ENCODE data around the gene ZNF646.

The ZNF646 gene, protein sequence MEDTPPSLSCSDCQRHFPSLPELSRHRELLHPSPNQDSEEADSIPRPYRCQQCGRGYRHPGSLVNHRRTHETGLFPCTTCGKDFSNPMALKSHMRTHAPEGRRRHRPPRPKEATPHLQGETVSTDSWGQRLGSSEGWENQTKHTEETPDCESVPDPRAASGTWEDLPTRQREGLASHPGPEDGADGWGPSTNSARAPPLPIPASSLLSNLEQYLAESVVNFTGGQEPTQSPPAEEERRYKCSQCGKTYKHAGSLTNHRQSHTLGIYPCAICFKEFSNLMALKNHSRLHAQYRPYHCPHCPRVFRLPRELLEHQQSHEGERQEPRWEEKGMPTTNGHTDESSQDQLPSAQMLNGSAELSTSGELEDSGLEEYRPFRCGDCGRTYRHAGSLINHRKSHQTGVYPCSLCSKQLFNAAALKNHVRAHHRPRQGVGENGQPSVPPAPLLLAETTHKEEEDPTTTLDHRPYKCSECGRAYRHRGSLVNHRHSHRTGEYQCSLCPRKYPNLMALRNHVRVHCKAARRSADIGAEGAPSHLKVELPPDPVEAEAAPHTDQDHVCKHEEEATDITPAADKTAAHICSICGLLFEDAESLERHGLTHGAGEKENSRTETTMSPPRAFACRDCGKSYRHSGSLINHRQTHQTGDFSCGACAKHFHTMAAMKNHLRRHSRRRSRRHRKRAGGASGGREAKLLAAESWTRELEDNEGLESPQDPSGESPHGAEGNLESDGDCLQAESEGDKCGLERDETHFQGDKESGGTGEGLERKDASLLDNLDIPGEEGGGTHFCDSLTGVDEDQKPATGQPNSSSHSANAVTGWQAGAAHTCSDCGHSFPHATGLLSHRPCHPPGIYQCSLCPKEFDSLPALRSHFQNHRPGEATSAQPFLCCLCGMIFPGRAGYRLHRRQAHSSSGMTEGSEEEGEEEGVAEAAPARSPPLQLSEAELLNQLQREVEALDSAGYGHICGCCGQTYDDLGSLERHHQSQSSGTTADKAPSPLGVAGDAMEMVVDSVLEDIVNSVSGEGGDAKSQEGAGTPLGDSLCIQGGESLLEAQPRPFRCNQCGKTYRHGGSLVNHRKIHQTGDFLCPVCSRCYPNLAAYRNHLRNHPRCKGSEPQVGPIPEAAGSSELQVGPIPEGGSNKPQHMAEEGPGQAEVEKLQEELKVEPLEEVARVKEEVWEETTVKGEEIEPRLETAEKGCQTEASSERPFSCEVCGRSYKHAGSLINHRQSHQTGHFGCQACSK (N-terminal part only)

DNA sequence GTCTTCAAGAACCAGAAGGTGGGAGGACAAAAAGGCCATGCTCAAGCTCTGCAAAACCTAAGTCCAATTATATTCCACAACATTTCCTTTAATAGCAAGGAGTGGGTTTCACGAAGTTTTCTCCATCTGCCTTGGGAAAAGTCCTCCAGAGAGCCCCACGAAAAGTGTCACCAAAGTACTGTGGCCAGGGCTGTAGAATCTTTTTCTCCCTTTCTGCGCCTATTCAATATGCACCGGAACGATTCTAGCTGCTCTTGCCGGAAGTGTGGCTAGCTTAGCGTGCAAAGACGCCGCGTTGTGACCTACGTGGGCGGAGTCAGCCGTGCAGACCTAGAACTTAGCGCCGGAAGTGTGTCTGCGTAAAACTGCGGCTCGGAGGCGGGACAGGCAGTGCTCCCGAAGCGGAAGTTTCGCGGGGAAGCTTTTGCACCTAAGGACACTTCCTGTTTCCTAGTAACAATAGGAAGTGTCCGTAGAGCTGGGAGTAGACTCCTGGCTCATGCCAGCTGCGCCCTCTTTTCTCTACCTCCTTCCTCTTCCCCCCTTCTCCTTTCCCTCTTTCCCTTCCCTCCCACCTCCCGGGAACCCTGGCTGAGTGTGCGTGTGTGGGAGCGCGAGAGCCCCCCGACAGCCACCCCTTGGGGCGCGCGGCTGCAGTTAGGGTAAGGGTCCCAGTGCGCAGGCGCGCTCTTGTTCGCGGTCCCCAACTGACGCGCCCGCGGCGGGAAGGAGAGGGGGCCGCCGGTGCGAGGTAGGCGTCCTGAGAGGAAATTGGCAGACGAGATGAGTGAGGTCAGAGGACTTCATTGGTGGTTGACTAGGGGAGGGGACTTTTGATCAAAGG lies at the start of gene ZNF646, which contains the start of gene ZNF668:
Gene ZNF646 (plus strand): TSS at position 453 of the 844 bp plus-strand sequence. CDS start 1,903 bp downstream, outside the sequence.
Gene ZNF668 (minus strand): TSS at position 271 of the 844 bp plus-strand sequence. CDS start 9,781 bp downstream, outside the sequence.
- peak; percentile 95 for DNase-seq (ENCODE audit: low read depth)

DNA sequence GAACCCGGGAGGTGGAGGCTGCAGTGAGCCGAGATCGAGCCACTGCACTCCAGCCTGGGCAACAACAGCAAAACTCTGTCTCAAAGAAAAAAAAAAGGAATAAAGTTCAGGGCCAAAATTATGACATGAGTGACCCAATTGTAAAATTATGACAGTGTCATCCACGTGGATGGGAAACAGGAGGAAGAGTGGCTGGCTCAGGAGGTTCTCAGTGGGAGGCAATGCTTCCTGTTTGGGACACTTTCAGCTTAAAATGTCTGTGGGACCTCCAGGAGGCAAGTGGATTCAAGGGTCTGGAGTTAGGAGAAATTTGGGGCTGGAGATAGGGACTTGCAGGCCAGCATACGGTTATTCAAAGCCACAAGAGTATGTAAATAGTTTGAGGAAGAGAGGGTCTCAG lies 48.9 kb upstream of the ZNF646 start:
- DNase-seq (ENCODE audit: low read depth) = no peak

DNA sequence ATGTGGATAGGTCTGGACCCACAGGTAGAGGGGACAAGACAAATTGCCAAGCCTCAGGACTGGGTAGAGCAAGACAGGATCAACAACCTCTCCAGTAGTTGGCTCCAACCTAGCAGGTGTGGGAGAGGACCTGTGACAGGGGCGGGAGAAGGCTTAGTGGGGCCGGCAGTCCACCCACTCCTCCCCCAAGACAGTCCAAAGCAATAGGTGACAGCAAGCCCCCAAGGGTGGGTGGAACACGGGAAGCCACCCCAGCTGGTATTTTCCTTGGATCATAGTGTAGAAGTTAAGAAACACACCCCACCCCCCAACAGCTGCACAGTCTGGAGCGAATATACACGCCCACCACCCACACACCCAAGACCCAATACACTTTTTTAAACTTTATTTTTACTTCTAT lies 45.0 kb upstream of the ZNF646 start:
- no peak for DNase-seq (ENCODE audit: low read depth)

DNA sequence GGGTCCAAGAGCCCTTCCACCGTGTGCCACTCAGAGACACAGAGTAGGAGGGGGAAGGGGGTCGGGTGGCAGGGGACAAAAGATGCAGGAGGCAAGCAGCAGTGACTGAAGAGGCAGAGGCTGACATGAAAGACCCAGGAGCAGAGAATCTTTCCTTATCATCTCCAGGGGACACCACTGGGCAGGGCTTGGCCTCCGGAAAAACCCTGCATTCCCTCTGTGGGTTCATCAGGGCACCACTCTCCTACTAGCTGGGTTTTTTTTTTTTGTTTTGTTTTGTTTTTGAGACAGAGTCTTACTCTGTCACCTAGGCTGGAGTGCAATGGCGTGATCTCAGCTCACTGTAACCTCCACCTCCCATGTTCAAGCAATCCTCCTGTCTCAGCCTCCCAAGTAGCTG lies 42.9 kb upstream of the ZNF646 start:
- no peak for DNase-seq (ENCODE audit: low read depth)

DNA sequence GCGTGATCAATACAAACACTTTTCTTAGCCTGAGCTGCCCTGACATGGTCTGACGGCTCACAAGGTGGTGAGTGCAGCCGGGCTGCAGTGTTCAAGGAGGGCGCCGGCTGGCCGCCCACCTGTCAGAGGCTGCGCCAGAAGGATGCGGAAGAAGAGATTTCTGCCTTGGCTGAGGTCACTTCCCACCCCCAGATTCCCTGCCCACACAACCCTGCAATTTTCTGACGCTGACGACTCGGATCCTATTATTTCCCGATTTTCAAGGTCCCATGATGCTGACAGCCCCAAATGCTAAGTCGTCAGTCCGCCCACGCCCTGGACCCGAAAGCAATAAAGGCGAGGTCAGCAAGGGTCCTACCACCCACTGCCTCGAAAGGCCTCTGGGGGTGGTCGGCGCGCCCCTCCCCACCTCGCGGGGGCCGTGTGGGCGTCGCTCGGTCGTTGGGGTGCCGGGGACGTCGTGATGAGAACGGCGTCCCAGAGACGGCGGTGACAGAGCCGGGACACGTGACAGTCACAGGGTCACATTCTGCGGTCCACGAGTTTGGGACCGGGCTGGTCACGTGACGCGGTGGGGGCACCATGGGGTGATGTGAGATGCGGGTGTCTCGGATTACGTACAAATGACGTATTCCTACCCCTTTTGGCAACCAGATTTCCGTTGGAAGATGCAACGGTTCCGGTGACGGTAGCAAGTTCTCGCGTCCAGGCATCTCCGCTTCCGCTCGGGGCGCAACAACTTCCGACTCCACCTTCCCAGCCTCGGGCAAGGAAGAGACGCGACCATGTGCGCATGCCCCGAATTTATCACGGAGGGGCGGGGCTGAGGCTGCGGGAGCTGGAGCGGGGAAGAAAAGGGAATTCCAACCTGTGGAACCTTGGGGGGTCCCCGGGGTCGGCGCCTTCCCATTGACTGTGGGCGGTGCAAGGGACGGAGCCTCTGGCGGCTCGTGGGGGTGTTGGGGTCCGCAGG lies 41.2 kb upstream of the ZNF646 start, which contains the start of gene STX4:
Gene STX4 (plus strand): TSS at position 823 of the 973 bp plus-strand sequence. CDS start 248 bp downstream, outside the sequence.
- peak; percentile 96 for DNase-seq (ENCODE audit: low read depth)

DNA sequence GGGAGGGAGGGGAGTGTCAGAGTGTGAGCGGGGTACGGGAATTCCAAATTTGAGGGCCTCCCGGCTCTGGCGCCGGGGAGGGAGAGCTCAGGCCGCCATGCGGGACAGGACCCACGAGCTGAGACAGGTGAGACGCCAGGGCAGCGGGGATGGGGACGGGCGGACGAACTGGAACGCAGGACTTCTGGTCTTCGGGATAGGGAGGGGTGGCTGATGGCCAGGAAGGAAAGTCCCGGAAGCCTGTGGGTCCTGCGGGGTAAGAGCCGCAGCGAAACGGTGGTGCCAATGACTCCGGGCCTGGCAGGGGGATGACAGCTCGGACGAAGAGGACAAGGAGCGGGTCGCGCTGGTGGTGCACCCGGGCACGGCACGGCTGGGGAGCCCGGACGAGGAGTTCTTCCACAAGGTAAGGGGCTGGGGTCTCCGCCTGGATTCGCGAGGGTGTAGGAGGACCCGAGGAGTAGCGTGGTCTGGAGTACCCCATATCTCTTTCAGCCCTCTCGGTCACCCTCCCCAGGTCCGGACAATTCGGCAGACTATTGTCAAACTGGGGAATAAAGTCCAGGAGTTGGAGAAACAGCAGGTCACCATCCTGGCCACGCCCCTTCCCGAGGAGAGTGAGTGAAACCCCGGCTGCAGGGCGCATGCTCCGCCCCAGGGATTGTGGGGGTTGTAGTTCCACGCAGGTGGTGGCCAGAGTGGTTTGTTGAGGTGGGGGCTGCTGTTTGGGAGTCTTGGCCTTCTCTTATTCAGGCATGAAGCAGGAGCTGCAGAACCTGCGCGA lies 40.3 kb upstream of the ZNF646 start:
- peak; percentile 85 for DNase-seq (ENCODE audit: low read depth)

DNA sequence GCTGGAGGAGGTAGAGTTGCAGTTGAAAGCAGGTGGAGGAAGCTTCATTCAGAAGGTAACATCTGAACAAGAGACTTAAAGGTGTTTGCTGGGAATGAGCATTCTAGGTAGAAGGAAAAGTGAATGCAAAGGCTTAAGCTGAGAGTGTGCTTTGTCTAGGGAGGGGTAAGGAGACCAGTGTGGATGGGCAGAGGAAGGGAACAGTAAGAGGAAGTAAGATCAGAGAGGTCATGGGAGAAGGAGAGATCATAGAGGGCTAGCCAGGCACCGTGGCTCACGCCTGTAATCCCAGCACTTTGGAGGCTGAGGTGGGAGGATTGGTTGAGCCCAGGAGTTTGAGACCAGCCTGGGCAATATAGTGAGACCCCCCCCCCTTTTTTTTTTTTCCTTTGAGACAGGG lies 37.5 kb upstream of the ZNF646 start:
- no peak for DNase-seq (ENCODE audit: low read depth)

DNA sequence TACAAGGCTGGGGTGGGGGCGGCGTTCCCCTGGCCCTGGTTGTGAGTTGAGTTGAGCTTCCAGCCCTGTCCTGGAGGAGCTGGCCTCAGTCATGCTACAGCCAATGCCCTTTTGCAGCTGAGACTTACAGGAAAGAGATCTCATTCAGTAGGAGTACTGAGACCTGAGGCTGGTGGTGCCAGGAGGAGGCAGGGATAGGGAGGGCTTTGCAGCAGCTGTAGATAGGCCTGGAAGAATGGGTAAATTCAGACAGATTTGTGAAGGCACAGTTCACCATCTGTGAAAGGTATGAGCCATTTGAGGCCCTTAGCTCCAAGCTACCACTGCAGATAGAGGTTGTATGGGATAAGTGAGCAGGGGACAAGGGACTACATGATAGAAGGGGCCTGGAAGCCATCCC lies 35.2 kb upstream of the ZNF646 start:
- DNase-seq (ENCODE audit: low read depth) = no peak

DNA sequence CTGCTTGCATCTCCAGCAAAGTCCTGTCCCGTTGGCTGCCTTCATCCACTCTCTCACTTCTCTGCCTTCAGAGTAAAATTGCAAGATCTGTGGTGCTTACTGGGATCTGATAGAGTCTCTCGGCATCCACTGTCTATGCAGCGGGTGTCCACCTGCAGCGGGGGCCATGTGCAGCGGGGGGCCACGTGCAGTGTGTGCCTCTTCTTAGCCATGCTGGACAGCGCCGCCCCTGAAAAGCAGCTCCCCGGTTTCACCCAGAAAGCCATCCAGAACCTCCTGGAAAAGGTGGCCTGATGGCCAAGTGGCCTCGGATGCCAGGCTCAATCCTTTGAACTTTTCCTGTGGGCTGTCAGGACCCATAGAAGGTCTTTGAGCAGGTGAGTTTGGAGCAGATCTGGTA lies 31.4 kb upstream of the ZNF646 start:
- no peak for DNase-seq (ENCODE audit: low read depth)

DNA sequence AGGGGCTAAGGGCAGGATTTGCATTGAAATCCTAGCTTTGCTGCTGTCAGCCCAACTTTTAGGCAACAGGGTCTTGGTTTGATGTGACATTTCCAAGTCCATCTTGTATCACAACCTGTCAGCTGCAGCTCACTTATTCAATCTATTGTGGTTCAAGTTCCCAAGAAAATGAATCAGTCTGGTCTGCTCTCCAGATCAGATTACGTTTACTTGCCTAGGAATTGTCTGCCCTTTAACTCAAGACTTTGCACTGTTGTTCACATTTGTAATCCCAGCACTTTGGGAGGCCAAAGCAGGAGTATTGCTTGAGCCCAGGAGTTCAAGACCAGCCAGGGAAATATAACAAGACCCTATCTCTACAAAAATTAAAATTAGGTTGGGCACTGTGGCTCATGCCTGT lies 30.9 kb upstream of the ZNF646 start:
- no peak for DNase-seq (ENCODE audit: low read depth)

DNA sequence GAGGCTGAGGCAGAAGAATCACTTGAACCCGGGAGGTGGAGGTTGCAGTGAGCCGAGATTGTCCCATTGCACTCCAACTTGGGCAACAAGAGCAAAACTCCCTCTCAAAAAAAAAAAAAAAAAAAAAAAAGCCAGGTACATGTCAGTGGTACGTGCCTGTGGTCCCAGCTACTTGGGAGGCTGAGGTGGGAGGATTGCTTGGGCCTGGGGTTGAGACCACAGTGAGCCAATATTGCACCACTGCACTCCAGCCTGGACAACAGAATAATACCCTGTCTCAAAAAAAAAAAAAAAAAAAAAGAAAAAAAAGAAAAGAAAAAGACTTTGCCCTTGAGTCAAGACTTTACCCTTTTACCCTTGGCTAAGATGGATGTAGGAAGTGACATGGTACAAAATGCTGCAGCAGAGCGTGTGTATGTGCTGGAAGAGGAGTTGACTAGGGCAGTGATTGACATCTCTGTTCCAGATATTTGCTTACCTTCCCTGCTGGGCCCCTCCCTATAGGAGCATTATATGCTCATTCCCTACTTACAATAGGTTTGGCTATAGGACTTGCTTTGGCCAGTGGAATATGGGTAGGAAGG lies 30.2 kb upstream of the ZNF646 start:
- DNase-seq (ENCODE audit: low read depth) = no peak

DNA sequence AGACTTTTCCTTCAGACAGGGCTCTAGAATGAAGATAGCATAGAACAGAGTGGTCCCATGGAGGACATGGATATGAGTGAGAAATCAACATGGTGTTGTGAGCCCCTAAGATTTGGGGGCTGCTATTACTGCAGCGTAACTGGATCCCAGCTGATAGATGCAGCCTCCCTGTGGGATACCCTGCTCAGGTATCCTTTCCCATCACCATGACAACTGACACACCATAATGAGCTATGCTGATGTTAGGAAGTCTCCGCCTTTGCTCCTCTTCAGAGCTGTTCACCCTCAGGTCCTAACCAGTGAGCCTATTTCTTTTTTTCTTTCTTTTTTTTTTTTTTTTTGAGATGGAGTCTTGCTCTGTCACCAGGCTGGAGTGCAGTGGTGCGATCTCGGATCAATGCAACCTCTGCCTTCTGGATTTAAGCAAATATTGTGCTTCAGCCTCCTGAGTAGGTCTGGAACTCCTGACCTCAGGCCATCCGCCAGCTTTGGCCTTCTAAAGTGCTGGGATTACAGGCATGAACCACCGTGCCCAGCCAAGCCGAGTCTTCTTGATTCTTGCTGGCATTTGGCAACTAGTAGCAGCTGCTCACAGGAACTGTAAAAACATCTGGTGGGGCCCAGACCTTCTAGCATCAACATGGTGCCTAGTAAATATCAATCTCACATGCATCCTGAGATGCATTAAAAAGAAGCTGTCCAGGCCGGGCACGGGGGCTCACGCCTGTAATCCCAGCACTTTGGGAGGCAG lies 23.8 kb upstream of the ZNF646 start:
- DNase-seq (ENCODE audit: low read depth) = no peak

DNA sequence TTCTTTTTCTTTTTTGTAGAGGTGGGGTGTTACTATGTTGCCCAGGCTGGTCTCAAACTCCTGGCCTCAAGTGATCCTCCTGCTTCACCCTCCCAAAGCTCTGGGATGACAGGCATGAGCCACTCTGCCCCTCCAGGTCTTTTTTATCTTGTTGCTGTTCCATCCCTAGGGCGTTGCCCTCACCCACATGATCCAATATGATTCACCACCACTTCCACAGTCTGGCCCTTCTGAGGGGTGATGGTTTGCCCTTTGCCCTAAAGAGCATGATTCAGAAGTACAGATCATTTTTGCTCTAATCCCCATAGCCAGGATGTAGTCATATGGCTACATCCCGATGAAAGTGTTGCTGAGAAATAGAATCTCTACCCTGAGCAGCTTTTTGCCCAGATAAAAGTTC lies 22.1 kb upstream of the ZNF646 start:
- DNase-seq (ENCODE audit: low read depth) = no peak

DNA sequence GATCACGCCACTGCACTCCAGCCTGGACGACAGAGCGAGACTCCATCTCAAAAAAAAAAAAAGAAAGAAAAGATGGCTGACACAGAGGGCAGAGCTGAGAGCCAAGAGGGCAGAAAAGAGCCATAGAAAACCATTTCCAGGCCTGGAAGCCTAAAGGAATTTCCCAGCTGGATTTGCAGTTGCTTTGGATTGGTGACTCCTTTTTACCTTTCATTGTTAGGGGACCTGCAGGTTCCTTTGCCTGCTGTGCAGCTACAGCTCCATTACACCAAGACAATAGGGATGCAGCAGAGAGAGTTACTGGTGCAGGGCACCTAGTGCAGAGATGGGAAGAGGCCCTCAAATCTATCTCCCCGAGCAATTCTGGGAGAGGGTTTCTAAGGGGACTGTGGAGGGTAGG lies 18.6 kb upstream of the ZNF646 start:
- no peak for DNase-seq (ENCODE audit: low read depth)

DNA sequence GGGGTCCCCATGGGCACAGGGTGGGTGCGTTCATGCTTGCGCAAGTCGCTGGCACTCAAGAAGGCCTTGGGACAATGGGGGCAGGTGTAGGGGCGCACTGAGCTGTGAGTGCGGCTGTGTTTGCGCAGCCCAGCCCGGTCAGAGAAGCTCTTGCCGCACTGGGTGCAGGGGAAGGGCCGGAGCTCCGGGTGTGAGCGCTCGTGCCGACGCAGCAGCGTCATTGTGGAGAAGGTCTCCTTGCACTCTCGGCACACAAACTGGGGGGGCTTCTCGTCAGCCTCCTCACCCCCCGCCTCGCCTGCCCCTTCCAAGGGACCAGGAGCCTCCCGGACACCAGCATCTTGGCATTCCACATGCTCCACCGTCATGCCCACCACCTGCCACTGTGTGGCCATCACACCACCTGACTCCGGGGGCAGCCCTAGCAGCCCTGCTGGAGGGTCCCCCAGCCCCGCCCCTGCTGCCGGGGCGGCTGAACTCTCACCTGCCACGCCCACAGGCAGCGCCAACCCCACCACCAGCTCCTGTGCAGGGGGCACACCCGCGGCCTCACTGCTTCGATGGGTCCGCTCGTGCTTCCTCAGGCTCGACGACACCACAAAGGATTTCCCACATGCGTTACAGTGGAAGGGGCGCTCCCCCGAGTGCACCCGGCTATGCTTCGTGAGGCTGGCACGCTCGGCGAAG lies 13.0 kb upstream of the ZNF646 start:
- no peak for DNase-seq (ENCODE audit: low read depth)

DNA sequence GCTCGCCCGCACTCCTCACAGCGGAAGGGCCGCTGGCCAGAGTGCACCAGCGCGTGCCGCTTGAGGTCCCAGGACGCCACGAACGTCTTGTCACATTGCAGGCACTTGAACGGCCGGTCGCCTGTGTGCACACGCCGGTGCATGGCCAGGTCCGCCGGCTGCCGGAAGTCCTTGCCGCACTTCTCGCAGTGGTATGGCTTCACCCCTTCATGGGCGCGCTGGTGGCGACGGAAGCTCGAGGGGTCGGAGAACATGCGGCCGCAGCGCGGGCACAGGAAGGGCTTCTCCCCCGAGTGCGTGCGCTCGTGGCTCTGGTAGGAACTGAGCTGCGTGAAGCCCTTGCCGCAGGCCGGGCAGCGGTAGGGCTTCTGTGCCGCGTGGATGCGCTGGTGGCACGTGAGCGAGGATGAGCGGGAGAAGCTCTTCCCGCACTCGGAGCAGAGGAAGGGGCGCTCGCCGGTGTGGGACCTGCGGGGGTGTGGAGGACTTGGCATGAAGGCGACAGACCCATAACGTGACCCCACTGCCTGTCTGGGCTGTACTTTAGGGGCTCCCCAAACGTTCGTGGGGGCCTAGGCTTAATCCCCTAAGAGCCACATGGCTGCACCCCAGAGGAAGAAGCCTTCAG lies 12.3 kb upstream of the ZNF646 start:
- no peak for DNase-seq (ENCODE audit: low read depth)

DNA sequence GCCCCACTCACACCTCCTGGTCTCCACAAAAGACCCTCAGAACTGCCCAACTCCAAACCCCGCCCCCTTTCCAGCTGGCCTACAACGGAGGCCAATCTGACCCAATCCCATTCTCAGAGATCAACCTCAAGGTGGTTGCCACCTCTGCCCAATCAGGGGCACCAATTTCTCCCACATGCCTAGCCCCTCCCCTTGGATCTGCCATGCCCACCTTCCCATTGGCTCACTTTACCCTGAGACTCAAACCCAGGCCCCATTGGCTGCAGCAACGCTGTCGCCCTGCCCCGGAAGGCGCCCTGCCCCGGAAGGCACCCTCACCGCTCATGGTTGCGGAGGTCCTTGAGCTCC lies 10.8 kb upstream of the ZNF646 start:
- DNase-seq (ENCODE audit: low read depth) = no peak

All from stimulated activated CD8-positive, alpha-beta memory T cell treated with anti-CD3 and anti-CD28 coated beads, Interleukin-4, amount 100 ng/mL, for 24 hours (primary cell).